ENCODE results near the gene COPS7B. TPM values are rescaled to one million over a fixed set of nuclear protein-coding genes. Genes with fewer than 3 reads are reported as not detected.

COPS7B gene
- polyA plus RNA-seq, 1 of the 3 experiments (the other 2 are of a cell fraction): 60.5 TPM

DNA sequence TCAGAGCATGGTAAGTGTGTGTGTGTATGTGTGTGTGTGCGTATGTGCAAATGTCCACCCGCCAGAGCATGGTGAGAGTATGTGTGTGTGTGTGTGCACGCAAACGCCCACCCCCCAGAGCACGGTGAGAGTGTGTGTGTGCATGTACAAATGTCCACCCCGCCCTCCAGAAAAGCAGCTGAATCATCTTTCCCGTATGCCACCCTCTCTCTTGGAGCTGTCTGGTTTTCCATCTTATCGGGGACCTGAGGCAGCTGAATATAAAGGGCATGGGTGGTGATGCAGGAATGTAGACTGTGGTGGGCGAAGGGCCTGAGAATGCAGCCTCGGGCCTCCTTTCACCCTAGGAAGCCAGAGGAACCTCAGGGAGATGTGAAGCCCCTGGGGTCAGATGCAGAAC lies 66.9 kb downstream of the COPS7B start:
- no peak overlapping the region for H3K9ac ChIP-seq
- ChIA-PET CTCF (interaction anchor here (0.8 to 1.2 kb wide), 3 partner anchors 10 to 12 kb away, joined by 3 read pairs; no protein-coding TSS in a partner anchor), POLR2A (no interaction called here)
- no peaks in the 10 kb centered on the region for H3F3A ChIP-seq (replicated peaks; ENCODE audit: insufficient read depth)
- no peaks in the 10 kb centered on the region for H3K4me1 ChIP-seq (ENCODE audit: control insufficient read depth in 1 of 2, insufficient read depth in 2 of 2, low read depth in 1 of 2, low read length in 1 of 2)
- no peak overlapping the region for H3K27ac ChIP-seq (ENCODE audit: low read depth in 2 of 2, low read length in 1 of 2)
- no peak overlapping the region for H2AFZ ChIP-seq (ENCODE audit: low read depth)
- TF ChIP-seq MXI1 (IDR thresholded peaks at IDR 0.05; ENCODE audit: low read depth, low read length) (no peak), FOXM1 (IDR thresholded peaks at IDR 0.05; ENCODE audit: low read depth) (no peak), RCOR1 (IDR thresholded peaks at IDR 0.05; ENCODE audit: low read length) (no peak), RFX5 (IDR thresholded peaks at IDR 0.05; ENCODE audit: low read length) (no peak), YY1 (IDR thresholded peaks at IDR 0.05; ENCODE audit: low read depth) (no peak), TEAD4 (IDR thresholded peaks at IDR 0.05; ENCODE audit: borderline replicate concordance, insufficient read depth) (no peak), SIN3A (IDR thresholded peaks at IDR 0.05; ENCODE audit: borderline replicate concordance, low read depth, low read length) (no peak), ELF1 (IDR thresholded peaks at IDR 0.05) (no peak), SMC3 (IDR thresholded peaks at IDR 0.05; ENCODE audit: low read depth, low read length) (no peak)
- TF ChIP-seq, protein P1, sequence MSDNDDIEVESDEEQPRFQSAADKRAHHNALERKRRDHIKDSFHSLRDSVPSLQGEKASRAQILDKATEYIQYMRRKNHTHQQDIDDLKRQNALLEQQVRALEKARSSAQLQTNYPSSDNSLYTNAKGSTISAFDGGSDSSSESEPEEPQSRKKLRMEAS (IDR thresholded peaks at IDR 0.05; ENCODE audit: low read depth): no peak
- TF ChIP-seq, protein P2, sequence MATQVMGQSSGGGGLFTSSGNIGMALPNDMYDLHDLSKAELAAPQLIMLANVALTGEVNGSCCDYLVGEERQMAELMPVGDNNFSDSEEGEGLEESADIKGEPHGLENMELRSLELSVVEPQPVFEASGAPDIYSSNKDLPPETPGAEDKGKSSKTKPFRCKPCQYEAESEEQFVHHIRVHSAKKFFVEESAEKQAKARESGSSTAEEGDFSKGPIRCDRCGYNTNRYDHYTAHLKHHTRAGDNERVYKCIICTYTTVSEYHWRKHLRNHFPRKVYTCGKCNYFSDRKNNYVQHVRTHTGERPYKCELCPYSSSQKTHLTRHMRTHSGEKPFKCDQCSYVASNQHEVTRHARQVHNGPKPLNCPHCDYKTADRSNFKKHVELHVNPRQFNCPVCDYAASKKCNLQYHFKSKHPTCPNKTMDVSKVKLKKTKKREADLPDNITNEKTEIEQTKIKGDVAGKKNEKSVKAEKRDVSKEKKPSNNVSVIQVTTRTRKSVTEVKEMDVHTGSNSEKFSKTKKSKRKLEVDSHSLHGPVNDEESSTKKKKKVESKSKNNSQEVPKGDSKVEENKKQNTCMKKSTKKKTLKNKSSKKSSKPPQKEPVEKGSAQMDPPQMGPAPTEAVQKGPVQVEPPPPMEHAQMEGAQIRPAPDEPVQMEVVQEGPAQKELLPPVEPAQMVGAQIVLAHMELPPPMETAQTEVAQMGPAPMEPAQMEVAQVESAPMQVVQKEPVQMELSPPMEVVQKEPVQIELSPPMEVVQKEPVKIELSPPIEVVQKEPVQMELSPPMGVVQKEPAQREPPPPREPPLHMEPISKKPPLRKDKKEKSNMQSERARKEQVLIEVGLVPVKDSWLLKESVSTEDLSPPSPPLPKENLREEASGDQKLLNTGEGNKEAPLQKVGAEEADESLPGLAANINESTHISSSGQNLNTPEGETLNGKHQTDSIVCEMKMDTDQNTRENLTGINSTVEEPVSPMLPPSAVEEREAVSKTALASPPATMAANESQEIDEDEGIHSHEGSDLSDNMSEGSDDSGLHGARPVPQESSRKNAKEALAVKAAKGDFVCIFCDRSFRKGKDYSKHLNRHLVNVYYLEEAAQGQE (IDR thresholded peaks at IDR 0.05; ENCODE audit: low read depth, low read length): no peak
- TF ChIP-seq, protein P3, sequence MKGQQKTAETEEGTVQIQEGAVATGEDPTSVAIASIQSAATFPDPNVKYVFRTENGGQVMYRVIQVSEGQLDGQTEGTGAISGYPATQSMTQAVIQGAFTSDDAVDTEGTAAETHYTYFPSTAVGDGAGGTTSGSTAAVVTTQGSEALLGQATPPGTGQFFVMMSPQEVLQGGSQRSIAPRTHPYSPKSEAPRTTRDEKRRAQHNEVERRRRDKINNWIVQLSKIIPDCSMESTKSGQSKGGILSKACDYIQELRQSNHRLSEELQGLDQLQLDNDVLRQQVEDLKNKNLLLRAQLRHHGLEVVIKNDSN (IDR thresholded peaks at IDR 0.05; ENCODE audit: borderline replicate concordance, low read depth): no peak
- H4K20me1 ChIP-seq (ENCODE audit: insufficient read depth): no peaks in the 10 kb centered on the region
- H3K9me3 ChIP-seq: no peaks in the 10 kb centered on the region
- H3K4me2 ChIP-seq: no peak overlapping the region
- no peak overlapping the region for H3K4me3 ChIP-seq (ENCODE audit: low read depth in 2 of 2, low read length in 1 of 2)
- H3K9me2 ChIP-seq: no peaks in the 10 kb centered on the region
- no peaks in the 10 kb centered on the region for H3K36me3 ChIP-seq (replicated peaks in 1 of 2; ENCODE audit: control insufficient read depth in 1 of 2, insufficient read depth in 2 of 2, low read length in 1 of 2)
- peaks cover 15% of the 10 kb centered on the region for H3K27me3 ChIP-seq (ENCODE audit: insufficient read depth)
- no peaks in the 10 kb centered on the region for H3K79me2 ChIP-seq (ENCODE audit: insufficient read depth)
- WGBS (ENCODE audit: low lambda C conversion rate): 71% methylated on average over 9 of the region's 10 CpGs
- no peak for DNase-seq

DNA sequence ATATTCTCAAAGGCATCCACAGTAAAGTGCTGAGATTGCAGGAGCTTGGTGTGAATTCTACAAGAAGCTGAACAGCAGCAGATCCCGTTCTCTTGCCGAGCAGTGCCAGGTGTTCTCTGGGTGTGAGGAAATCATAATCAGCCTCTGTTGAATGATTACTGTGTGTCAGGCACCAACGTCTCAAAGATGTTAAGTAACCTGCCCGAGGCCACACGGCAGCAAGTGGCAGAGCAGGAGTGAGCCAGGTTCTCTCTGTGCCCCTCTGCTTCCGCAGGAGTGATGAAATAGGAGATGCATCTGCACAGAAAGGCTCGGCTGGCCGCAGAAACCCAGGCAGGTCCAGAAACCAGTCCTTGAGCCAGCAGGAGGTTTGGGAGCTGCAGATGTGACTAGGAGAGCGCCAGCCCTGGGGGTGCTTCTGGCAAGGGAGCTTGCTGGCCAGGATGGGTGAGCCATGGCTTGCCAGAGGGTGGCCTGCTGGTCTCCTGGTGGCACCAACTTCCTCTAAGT lies 68.4 kb downstream of the COPS7B start:
- no peaks in the 10 kb centered on the region for H3K4me1 ChIP-seq (ENCODE audit: control insufficient read depth in 1 of 2, insufficient read depth in 2 of 2, low read depth in 1 of 2, low read length in 1 of 2)
- no peak overlapping the region for H3K9ac ChIP-seq
- H3K79me2 ChIP-seq (ENCODE audit: insufficient read depth): no peaks in the 10 kb centered on the region
- no peak for DNase-seq
- ChIA-PET POLR2A (no interaction called here), CTCF (interaction anchor here (1.5 to 1.7 kb wide), 2 partner anchors 52 to 54 kb away, joined by 4 to 6 read pairs; no protein-coding TSS in a partner anchor)
- no peaks in the 10 kb centered on the region for H3K36me3 ChIP-seq (replicated peaks in 1 of 2; ENCODE audit: control insufficient read depth in 1 of 2, insufficient read depth in 2 of 2, low read length in 1 of 2)
- no peak overlapping the region for H3K27ac ChIP-seq (ENCODE audit: low read depth in 2 of 2, low read length in 1 of 2)
- peaks cover 9% of the 10 kb centered on the region for H3K27me3 ChIP-seq (ENCODE audit: insufficient read depth)
- H3K4me3 ChIP-seq (ENCODE audit: low read depth in 2 of 2, low read length in 1 of 2): no peak overlapping the region
- WGBS (ENCODE audit: low lambda C conversion rate): 52% methylated on average over 7 of the region's 9 CpGs
- H2AFZ ChIP-seq (ENCODE audit: low read depth): no peak overlapping the region
- H3K9me3 ChIP-seq: no peaks in the 10 kb centered on the region
- no peaks in the 10 kb centered on the region for H4K20me1 ChIP-seq (ENCODE audit: insufficient read depth)
- H3F3A ChIP-seq (replicated peaks; ENCODE audit: insufficient read depth): no peaks in the 10 kb centered on the region
- H3K9me2 ChIP-seq: no peaks in the 10 kb centered on the region
- H3K4me2 ChIP-seq: no peak overlapping the region
- TF ChIP-seq, protein P4, sequence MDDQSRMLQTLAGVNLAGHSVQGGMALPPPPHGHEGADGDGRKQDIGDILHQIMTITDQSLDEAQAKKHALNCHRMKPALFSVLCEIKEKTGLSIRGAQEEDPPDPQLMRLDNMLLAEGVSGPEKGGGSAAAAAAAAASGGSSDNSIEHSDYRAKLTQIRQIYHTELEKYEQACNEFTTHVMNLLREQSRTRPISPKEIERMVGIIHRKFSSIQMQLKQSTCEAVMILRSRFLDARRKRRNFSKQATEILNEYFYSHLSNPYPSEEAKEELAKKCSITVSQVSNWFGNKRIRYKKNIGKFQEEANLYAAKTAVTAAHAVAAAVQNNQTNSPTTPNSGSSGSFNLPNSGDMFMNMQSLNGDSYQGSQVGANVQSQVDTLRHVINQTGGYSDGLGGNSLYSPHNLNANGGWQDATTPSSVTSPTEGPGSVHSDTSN (IDR thresholded peaks at IDR 0.05): no peak
- TF ChIP-seq RCOR1 (IDR thresholded peaks at IDR 0.05; ENCODE audit: low read length) (no peak), MXI1 (IDR thresholded peaks at IDR 0.05; ENCODE audit: low read depth, low read length) (no peak), SIN3A (IDR thresholded peaks at IDR 0.05; ENCODE audit: borderline replicate concordance, low read depth, low read length) (no peak), POLR2AphosphoS5 (IDR thresholded peaks at IDR 0.05; ENCODE audit: low read depth, low read length) (no peak), MEF2A (IDR thresholded peaks at IDR 0.05; ENCODE audit: borderline replicate concordance, low read depth) (no peak), TEAD4 (IDR thresholded peaks at IDR 0.05; ENCODE audit: borderline replicate concordance, insufficient read depth) (no peak), YY1 (IDR thresholded peaks at IDR 0.05; ENCODE audit: low read depth) (no peak), NFIC (IDR thresholded peaks at IDR 0.05; ENCODE audit: borderline replicate concordance) (no peak), FOSL2 (IDR thresholded peaks at IDR 0.05; ENCODE audit: borderline replicate concordance, low read depth) (no peak), GATA2 (CRISPR knock-in tag; IDR thresholded peaks at IDR 0.05) (no peak), FOXM1 (IDR thresholded peaks at IDR 0.05; ENCODE audit: low read depth) (no peak)
- TF ChIP-seq, protein P2 (IDR thresholded peaks at IDR 0.05; ENCODE audit: low read depth, low read length): no peak

Data from SK-N-SH (cell line).